Measurements from ENCODE around the gene PPP4R3C.
"Not testable (repeated sequence)": the region's sequence is repeated elsewhere in the genome, so short reads cannot be mapped to it uniquely, and the experiment has no call there.

Gene PPP4R3C

GRCh38 chrX:27463187-27463586 lies at the start of gene PPP4R3C:
Gene PPP4R3C (minus strand): TSS chrX:27463341. CDS start chrX:27463296, 45 bp downstream.
- no peak for DNase-seq

GRCh38 chrX:27491397-27491796 lies 28.3 kb upstream of the PPP4R3C start:
- no peak for DNase-seq

- DNase-seq, result no peak
Measured at GRCh38 chrX:27466051-27466450, 2.9 kb upstream of the PPP4R3C start.

- no peak for DNase-seq
Measured at GRCh38 chrX:27465036-27465435, 1.9 kb upstream of the PPP4R3C start.

GRCh38 chrX:27459129-27459528 lies 4.0 kb downstream of the PPP4R3C start:
- DNase-seq, result not testable (repeated sequence)

- DNase-seq, result not testable (repeated sequence)
Measured at GRCh38 chrX:27458544-27458943, 4.6 kb downstream of the PPP4R3C start.

- DNase-seq, result no peak
Measured at GRCh38 chrX:27451324-27451723, 11.8 kb downstream of the PPP4R3C start.

GRCh38 chrX:27446423-27446822 lies 16.7 kb downstream of the PPP4R3C start:
- DNase-seq, result no peak

- no peak for DNase-seq
Measured at GRCh38 chrX:27445438-27445837, 17.7 kb downstream of the PPP4R3C start.

GRCh38 chrX:27444093-27444908 lies 18.8 kb downstream of the PPP4R3C start:
- no peak for DNase-seq

- not testable (repeated sequence) for DNase-seq
Measured at GRCh38 chrX:27442392-27442791, 20.7 kb downstream of the PPP4R3C start.

- no peak for DNase-seq
Measured at GRCh38 chrX:27439771-27440170, 23.4 kb downstream of the PPP4R3C start.

- no peak for DNase-seq
Measured at GRCh38 chrX:27438937-27439336, 24.2 kb downstream of the PPP4R3C start.

GRCh38 chrX:27435031-27435430 lies 28.1 kb downstream of the PPP4R3C start:
- DNase-seq, result no peak
